GM20431 (cell line): Measurements from ENCODE around the gene FGF22.

ENCODE experiments used
- in situ Hi-C: fragments of 300-500 bp; cut with MseI, MboI; formaldehyde crosslinking; loops from one replicate; pipeline ENCODE4 v1.15.0; 2020; ENCODE audit warnings: low sequenced_read_pairs; ENCODE audit not compliant: unreplicated experiment

The FGF22 gene

DNA sequence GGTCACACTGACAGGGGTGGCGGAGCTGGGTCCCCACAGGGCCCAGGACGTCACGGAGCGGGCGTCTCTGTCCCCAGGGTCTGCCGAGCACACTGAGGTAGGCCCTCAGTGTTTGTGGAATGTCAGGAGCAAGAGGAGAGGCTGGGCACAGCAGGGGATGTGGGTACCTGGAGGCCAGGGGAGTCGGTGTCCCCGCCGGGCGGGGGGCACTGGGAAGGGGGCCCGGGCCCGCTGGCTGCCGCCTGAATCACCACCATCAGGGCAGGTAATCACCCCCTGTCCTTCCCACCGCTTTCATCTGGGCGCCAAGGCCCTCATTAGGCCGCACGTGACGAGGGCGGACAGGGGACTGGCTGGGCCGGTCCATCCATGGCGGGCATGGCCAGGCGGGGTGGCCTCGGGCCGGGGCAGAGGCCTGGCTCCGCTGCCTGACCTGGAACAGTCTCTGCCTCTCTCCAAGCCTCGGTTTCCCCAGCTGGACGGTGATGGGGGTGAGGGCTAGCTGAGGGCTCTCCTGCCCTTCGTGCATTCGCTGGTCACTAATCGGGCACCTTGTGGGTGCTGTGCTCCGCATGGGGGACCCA is 1.0 kb downstream of the FGF22 start:
- in situ Hi-C loops, result no loop called here

DNA sequence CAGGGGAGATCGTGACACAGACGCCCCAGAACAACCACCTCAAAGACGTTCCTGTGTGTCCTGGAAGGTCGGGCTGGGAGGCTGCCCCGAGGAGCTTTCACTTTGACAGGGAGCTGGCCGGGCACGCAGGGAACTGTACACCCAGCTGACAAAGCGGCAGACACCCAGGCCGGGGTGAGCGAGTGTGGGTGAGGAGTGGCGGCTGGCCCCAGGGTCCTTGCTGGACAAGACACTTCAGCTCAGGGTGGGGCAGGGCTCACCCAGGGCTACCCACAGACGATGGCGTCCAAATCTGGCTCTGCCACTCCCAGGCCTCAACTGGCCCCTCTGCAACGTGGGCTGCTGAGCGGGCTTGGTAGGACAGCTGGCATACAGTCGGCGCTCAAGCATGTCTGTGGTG is 2.0 kb downstream of the FGF22 start:
- in situ Hi-C loops, result no loop called here

DNA sequence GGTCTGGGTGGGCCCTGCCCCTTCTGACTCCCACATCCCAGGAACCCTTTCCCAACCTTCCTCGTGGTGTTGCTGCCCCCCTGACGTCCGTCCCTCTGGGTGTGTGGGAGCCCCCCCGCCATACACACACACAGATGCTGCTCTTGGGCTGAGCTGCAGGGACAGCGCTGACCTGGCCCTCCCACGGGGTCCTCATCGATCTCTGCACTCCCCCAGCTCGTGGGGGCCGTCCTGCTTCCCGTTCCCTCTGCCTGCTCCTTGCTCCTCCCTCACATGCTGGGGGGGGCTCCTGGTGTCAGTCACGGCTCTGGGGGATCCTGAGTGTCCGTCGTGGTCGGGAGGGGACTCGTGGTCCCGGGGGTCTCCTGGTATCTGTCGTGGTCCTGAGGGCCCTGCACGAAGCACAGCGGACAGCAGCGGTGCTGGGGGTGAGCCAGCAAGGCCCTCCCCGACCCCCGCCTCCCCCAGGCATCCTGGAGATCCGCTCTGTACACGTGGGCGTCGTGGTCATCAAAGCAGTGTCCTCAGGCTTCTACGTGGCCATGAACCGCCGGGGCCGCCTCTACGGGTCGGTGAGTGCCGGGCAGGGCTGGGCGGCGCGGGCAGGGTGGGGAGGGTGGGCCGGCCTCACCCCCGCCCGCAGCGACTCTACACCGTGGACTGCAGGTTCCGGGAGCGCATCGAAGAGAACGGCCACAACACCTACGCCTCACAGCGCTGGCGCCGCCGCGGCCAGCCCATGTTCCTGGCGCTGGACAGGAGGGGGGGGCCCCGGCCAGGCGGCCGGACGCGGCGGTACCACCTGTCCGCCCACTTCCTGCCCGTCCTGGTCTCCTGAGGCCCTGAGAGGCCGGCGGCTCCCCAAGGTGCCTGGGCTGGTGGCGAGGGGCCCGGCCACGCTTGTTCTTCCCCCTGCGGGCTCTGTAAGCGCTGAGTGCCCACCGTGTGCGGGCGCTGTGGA is 3.4 kb downstream of the FGF22 start:
- in situ Hi-C loops, result no loop called here

DNA sequence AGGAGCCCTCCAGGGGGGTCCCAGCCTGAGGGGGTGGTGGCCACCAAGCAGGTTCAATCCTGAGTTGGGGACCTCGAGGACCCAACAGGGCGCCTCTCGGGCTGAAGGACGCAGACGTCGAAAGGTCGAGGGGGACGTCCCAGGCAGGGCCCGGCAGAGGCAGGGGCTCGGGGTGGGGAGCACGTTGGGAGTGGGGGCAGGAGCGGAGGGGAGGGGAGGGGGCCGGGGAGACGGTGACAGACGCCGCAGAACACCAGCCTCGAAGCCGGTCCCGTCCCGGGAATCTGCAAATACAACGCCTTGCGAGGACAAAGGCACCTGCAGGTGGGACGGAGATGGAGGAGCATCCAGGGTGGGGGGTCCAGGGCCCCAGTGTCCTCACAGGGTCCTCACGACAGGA is 4.1 kb downstream of the FGF22 start:
- in situ Hi-C loops, result no loop called here

DNA sequence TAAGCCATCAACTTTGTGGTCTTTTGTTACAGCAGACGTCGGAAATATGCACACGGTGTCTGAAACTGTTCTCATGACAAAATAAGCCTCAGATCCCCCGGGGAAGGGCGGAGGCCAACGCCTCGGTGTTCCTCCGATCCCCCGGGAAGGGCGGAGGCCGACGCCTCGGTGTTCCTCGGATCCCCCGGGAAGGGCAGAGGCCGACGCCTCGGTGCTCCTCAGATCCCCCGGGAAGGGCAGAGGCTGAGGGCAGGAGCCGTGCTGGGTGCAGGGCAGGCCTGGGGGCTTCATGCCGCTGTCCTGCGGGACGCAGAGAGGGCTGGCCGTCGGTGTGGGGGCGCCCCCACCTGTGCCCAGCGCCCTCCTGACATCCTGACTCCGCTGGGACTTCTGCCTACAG is 4.7 kb downstream of the FGF22 start:
- in situ Hi-C loops, result no loop called here

DNA sequence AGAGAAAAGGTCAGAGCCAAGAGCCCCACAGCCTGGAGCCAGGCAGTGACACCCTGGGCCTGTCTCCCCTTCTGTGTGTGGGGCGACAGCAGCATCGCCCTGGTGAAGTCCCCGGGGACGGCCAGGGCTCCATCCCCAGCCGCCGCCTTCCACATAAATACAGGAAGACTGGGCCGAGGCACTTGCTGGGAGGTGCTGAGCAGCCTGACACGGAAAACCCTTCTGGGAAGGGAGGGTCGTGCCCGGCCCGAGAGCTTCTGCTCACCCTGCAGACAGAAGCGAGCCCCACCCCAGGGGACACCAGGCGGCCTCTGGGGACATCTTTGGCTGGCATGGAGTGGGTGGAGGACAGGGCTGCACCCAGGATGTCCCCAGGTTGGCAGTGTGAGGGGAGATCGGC is 5.1 kb downstream of the FGF22 start:
- in situ Hi-C loops, result no loop called here

DNA sequence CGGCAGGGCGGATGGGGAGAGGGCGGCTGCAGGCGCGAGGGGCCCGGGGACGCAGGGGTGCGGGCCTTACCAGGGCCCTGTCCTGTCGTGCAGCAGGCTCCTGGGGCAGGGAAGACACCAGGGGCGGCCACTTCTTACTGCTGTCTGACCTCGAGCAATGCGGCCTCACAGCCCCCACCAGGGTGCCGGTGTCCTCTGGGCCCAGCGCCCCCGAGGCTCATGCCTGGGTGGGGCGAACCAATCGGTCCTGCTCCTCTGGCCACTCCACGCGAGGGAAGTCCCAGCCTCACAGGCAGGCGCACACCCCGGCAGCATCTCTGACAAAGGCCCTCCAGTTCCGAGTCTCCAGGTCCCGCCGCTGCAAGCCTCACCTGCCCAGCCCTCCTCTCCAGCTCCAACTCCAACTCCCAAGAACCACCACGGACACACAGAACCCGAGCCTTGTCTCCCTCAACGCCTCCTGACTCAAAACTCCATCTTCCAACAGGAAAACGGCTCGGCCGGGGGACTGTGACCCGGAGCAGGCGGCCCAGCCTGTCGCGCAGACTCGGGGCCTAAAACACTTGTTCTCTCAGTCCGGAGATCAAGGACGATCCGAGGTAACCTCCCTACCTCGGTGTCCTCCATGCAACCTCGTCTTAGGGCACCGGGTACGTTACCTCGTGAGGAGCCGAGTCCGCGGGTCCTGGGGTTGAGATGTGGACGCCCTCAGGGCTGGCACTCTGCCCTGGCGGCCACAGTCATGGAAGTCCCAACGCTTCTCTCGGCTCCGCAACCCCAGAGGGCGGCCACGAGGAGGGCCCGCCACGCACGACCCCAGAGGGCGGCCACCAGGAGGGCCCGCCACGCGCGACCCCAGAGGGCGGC is 6.5 kb downstream of the FGF22 start:
- in situ Hi-C loops, result no loop called here

DNA sequence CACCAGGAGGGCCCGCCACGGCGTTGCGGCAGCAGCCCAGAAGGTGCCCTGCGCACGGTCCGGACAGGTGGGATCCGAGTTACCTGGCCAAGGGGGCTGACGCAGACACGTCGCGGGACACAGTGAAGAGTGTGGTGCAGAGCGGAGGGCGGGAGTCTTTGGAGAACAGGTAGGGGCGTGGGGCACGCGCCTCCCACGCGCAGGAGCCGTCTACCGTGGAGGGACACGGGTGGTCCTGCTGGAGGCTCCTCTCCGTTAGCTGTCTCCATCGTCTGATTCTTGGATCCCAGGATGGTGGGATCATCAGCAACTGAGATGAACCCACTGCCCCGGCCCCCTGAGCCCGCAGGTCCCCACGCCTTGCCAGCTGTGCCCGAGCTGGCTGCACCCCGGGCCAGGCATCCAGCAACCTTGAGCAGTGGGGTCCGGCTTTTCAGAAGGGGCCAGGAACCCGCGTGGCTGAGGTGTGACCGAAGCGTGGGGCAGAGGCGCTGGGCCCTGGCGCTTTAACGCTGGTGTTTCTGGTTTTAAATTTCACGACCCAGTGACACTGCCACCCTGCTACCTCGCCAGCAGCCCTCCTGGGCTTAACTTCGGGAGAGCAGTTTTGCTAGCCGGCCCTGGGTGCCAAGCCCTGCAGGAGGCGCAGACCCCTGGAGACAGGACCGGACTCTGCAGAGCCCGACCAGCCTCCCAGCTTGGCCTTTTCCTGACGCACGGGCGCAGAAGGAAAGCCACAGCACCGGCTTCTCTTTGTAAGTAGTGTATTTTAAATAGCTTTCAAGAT is 7.3 kb downstream of the FGF22 start:
- in situ Hi-C loops, result no loop called here

DNA sequence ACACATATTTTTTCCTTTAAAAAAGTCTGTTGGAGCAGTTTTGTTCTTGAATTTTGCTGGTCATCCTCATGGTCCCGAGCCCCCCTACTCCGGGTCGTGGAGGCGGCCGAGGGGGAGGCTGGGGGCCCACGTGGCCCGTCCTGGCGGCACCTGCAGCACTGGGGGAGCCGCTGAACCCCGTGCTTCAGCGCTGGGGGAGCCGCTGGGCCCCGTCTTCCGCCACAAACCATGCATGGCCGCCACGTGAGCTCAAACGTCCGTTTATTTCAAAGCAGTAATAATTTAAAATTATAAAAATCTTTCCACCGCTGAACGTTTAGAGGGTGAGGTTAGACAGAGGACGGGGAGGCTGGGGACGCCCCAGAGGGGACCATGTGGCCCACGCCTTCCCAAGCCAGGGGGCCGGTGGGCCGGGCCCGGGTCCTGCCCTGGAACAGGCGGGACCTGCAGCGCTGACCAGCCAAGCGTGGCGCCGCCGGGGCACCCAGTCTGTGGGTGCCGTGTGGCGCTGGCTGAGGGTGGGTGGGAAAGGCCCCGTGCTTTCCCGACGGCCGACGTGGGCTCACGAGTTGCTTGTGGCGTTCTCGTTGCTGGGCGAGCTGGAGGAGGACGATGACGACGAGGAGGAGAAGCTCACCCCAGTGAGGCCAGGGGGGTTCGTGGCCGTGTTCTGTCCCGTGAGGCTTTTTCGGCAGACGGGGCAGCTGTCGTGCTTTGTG is 8.0 kb downstream of the FGF22 start:
- in situ Hi-C loops, result no loop called here

DNA sequence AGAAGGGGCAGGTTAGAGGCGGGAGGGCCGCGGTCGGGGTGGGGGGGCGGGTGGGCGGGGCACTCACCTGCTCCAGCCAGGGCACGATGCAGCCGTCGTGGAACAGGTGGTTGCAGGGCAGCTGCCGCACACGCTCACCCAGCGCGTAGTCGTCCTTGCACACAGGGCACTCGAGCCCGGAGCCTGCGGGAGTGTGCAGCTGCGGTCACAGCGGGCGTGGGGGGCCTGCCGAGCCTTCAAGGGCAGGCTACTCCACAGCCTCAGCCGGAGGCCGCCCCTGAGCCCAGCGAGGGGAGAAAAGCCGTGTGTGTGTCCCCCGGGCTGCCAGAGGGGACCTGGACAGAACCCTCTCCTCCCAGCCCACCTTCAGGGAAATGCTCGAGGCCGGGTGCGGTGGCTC is 8.6 kb downstream of the FGF22 start:
- in situ Hi-C loops, result no loop called here

DNA sequence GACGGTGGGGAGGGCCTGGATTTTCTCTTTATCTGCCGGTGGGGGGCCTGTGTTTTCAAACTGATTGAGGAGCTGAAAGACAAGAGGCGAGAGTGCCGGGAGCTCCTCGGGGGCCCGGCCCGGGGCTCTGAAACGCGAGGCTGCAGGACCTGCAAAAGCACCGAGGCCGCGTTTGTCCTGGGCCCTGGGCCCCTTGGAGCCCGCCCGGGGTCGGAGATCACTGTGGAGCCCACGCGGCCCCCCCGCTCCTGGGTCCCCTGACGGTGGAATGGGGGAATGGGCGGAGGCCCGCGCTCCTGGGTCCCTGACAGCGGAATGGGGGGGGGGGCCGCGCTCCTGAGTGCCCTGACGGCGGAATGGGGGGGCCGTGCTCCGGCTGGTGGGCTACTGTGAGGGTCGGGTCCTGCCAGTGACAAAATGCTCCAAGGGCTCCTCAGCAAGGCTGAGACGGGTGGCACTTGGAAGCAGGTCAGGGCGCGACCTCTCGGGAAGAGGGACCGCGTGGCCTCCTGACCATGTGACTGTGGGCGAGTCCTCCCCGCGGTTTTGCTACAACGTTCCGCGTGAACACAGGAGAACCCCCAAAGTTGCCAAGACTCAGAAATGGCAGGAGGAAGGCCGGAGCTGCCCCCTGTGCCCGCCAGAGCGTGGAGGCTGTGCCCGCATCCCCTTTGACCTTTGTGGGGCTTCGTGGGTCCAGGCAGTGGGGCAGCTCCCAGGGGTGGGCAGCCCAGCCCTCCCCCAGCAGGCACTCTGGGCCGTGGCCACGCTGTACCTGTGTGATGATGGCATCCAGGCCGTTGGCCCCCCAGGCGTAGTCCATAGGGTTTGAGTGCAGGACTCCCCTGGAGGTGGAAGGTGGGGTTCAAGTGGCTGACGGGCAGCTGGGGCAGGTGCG is 9.5 kb downstream of the FGF22 start:
- in situ Hi-C loops, result no loop called here

DNA sequence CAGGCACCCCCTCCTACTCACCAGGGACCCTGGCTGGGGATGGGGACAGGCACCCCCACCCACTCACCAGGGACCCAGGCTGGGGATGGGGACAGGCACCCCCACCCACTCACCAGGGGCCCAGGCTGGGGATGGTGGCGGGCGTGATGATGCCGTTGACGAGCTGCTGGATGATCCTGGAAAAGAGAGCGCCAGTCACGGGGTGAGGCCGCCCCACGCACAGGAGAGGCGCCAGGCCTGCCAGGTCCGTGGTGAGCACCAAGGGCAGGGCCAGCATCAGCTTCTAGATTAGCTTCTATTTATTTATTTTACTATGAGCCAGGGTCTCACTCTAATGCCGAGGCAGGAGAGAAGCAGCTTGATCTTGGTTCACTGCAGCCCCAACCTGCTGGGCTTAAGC is 10.4 kb downstream of the FGF22 start:
- in situ Hi-C loops, result no loop called here

DNA sequence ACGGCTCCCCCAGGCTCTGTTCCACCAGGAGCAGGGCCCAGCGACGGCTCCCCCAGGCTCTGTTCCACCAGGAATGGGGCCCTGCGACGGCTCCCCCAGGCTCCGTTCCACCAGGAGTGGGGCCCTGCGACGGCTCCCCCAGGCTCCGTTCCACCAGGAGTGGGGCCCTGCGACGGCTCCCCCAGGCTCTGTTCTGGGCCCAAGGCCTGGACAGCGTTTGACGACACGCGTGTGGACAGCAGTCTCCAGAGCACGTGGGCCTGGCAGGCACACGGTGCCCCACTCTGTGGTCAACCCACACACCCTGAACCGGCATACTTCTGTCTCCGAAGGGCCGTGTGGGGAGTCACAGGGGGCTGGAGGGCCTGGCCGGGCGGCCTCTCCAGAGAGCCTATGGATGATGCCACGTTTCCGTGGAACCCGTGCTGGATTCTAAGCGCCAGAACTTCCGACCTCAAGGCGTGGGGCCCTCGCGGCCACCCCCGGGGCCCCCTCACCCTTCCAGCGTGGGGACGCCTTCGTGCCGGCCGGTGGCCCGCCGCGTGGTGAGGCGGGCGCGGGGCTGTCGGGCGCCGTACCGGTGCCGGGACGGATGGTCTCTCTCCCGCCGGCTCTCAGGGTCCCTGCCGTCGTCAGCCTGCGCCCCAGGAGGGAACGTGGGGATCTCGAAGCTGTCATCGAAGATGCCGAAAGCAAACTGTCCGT is 11.6 kb downstream of the FGF22 start:
- in situ Hi-C loops, result no loop called here

DNA sequence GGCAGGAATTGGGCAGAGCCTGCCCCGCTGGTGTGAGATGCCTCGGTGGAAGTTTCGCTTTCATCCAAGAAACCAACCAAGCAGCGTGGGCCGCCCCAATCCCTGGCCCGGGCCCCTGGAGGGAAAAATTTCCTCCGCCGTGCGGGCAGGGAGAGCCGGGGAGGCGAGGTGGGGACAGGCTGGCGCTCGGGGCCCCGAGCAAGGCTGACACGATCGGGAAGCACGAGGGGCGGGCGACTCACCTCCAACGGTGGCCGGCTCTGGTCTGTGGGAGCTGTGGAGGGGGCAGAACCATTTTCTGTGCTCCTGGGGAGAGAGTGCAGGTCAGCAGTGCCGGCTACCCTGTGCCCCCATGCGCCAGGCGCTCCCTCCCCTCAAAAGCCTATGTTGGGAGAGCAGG is 12.3 kb downstream of the FGF22 start:
- in situ Hi-C loops, result no loop called here

DNA sequence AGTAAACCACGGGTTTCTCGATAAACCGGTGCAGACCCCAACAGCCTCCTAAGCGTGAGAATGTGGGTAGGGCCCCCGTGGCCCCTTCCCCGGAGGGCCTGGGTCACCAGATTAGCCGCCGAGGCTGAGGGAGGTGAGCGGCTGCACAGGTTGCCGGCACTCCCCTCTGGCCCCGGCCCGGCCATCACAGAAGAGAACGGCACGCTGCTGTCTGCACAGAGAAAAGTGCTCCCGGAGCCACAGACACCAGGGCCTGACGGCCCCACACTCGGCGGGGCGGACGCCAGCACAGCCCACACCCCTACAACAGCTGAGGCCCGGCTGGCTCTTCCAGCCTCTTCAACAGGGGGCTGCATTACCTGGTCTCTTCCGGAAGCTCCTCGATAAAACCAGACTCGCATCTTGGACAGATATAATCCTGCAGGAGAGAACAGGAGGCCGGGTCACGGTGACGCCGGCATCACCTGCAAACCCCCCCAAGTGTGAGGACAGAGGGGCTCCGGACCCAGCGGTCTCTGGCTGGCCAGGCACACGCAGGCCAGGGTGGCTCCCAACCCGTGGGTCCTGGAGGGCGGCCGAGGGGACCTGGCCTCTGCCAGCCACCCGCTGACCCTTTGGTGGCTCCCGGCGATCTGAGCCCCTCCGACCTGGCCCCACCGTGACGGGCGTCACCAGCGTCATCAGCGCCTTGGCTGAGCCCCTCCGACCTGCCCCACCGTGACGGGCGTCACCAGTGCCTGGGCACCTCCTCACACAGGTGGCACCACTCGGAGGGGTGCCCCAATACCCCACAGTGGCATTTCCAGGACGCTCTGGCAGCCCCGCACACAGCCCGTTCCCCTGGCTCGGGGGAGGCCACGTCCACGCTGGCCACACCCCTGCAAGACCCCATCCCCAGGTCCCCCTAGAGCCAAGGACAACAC is 13.0 kb downstream of the FGF22 start:
- in situ Hi-C loops, result no loop called here

DNA sequence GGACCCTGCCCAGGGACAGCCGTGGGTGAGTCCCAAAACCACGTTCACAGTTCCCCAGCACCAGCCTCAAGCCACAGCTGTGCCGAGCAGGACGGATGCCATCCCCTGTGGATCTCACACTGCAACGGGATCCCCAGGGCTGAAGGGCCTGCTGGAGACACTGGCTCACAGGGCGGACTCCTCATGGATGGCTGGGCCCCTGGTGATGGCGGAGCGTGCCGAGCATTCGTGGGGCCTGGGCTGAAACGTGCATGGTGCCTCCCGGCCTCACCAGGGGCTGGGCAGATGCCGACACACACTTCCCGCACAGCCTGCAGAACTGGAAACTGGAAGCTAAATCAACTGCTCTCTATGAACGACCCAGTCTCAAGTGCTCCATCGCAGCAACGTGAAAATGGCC is 13.7 kb downstream of the FGF22 start:
- in situ Hi-C loops, result no loop called here

DNA sequence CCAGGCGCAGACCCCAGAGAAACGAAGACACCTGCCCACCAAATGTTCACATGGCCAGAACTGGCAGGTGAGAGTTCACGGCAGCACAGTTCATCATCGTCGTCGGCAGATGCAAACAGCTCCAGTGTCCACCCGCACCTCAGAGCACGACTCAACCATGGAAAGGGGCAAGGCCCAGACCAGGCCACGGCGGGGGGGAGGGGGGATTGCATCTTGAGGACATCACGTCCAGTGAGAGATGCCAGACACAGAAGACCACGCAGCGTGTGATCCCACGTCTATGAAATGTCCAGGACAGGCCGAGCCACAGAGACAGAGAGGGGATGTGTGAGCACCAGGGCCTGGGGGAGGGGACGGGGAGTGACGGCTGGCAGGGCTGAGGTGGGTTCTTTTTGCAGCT is 16.0 kb downstream of the FGF22 start:
- in situ Hi-C loops, result no loop called here
